ENCODE results near the gene NCAPD2.
"Not testable (repeated sequence)": the region's sequence is repeated elsewhere in the genome, so short reads cannot be mapped to it uniquely, and the experiment has no call there.

NCAPD2 gene

DNA sequence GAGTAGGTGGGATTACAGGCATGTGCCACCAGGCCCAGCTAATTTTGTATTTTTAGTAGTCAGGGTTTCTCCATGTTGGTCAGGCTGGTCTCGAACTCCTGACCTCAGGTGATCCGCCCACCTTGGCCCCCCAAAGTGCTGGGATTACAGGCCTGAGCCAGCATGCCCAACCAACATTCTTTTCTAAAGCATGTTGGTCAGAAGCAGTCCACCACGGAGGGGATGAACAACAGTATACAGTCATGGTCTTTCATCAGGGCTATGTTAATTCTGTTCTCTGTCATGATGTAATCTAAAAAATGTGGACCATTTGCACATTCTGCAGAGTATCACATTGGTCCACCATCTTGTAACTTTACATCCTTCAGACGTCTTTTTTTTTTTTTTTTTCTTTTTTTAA lies 4.5 kb upstream of the NCAPD2 start:
- no peak overlapping the region for H3K4me3 ChIP-seq (replicated peaks; ENCODE audit: low read depth, low read length)
- no peak for DNase-seq (ENCODE audit: extremely low read depth, low read depth)
- TF ChIP-seq, protein P1, sequence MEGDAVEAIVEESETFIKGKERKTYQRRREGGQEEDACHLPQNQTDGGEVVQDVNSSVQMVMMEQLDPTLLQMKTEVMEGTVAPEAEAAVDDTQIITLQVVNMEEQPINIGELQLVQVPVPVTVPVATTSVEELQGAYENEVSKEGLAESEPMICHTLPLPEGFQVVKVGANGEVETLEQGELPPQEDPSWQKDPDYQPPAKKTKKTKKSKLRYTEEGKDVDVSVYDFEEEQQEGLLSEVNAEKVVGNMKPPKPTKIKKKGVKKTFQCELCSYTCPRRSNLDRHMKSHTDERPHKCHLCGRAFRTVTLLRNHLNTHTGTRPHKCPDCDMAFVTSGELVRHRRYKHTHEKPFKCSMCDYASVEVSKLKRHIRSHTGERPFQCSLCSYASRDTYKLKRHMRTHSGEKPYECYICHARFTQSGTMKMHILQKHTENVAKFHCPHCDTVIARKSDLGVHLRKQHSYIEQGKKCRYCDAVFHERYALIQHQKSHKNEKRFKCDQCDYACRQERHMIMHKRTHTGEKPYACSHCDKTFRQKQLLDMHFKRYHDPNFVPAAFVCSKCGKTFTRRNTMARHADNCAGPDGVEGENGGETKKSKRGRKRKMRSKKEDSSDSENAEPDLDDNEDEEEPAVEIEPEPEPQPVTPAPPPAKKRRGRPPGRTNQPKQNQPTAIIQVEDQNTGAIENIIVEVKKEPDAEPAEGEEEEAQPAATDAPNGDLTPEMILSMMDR (IDR thresholded peaks at IDR 0.05; ENCODE audit: low read depth, low read length, missing control alignments) = no peak

DNA sequence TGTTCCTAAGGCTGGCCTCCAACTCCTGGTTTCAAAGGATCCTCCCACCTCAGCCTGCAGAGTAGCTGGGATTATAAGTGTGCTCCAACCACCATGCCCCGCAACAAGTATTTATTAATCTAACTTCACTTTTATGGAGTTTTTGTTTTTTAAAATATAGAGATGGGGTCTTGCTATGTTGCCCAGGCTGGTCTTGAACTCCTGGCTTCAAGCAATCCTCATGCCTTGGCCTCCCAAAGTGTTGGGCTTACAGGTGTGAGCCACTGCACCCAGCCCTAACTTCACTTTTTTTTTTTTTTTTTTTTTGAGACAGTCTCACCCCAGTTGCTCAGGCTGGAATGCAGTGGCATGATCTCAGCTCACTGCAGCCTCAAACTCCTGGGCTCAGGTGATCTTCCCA lies 3.2 kb upstream of the NCAPD2 start:
- not testable (repeated sequence) for DNase-seq (ENCODE audit: extremely low read depth, low read depth)

DNA sequence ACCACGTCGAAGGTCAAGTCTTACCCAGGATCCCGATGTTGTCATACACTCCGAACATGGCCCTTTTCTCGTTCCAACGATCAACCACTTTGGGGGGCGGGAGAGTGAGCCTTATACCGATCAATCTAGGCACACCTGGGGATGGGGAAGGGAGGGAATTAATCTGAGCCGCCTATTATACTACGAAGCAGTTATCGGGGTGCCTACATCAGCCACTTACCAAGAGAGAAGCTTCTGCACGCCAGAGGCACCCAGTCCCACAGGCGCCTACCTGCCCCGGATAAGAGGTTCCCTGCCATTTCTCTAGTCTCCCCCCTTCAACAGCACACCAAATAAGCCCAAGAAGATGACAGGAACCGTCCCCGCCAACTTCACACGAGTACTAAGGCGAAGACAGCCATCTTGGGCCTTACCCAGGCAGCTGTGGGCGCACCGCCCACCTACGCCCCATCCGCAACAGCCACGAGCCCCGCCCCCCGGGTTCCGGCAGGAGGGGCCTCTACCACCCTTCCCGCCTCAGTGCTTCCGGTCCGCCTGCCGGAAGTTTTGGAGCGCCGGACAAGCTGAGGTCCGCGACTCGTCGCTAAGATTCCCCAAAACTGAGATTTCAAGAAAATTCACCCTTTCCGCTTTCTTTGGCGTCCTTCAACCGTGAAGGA lies 935 bp upstream of the NCAPD2 start, which contains the start of gene MRPL51:
TSS of gene MRPL51 (minus strand) at position 425 of the 659 bp plus-strand sequence. CDS start at position 299, 126 bp downstream.
- H3K4me3 ChIP-seq (replicated peaks; ENCODE audit: low read depth, low read length) = peak within 1 kb of the TSS; percentile 82
- TF ChIP-seq, protein P1 (IDR thresholded peaks at IDR 0.05; ENCODE audit: low read depth, low read length, missing control alignments) = no peak
- peak; percentile 79 for DNase-seq (ENCODE audit: extremely low read depth, low read depth)

More for the DNA sequence above, 3.2 kb upstream of the NCAPD2 start:
- H3K4me3 ChIP-seq (replicated peaks; ENCODE audit: low read depth, low read length) = not testable (repeated sequence)

DNA sequence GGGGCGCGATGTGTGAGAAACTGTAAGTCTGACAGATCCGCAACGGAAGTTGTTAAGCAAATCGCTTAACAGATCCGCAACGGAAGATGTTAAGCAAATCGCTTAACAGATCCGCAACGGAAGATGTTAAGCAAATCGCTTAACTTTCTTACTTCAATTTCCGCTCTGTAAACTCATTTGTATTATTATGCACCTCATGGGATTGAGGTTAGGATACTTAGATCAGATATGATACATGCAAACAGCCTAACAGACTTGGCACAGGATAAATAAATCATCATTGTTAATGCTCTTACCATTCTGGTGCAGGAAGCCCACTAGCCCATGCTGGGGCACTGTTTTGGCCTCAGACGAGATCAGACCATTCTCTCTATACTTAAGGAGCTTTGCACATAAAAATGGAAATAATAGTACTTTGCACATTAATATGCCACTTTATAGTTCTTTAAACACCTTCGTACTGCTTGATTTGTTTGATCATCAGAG lies 399 bp downstream of the NCAPD2 start:
- no peak for DNase-seq (ENCODE audit: extremely low read depth, low read depth)
- TF ChIP-seq, protein P1 (IDR thresholded peaks at IDR 0.05; ENCODE audit: low read depth, low read length, missing control alignments) = no peak
- H3K4me3 ChIP-seq (replicated peaks; ENCODE audit: low read depth, low read length) = peak overlapping the region; percentile 82

DNA sequence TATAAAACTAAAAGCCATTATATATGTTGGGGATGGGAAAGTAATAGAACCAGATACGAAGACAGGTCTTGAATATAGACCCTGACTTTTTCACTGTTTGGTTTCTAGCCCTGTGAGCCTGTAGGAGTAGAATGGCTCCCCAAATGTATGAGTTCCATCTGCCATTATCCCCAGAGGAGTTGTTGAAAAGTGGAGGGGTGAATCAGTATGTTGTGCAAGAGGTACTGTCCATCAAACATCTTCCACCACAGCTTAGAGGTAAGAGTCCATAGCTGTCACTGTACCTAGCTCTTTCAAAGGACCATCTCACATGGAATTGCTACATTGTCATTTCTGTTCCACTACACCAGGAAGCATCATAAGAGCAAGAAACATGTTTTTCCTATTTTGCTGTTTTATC lies 1.1 kb downstream of the NCAPD2 start:
- H3K4me3 ChIP-seq (replicated peaks; ENCODE audit: low read depth, low read length) = peak overlapping the region; percentile 82
- TF ChIP-seq, protein P1 (IDR thresholded peaks at IDR 0.05; ENCODE audit: low read depth, low read length, missing control alignments) = no peak
- no peak for DNase-seq (ENCODE audit: extremely low read depth, low read depth)

DNA sequence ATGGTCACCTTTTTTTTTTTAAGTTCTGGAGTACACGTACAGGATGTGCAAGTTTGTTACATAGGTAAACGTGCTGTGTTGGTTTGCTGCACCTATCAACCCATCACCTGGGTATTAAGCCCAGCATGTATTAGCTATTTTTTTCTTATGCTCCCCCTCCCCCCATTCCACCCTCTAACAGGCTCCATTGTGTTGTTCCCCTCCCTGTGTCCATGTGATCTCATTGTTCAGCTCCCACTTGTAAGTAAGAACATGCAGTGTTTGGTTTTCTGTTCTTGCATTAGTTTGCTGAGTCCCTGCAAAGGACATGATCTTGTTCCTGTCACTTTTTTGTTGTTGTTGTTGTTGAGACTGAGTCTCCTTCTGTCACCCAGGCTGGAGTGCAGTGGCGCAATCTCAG lies 3.4 kb downstream of the NCAPD2 start:
- DNase-seq (ENCODE audit: extremely low read depth, low read depth); H3K4me3 ChIP-seq (replicated peaks; ENCODE audit: low read depth, low read length): not testable (repeated sequence)

DNA sequence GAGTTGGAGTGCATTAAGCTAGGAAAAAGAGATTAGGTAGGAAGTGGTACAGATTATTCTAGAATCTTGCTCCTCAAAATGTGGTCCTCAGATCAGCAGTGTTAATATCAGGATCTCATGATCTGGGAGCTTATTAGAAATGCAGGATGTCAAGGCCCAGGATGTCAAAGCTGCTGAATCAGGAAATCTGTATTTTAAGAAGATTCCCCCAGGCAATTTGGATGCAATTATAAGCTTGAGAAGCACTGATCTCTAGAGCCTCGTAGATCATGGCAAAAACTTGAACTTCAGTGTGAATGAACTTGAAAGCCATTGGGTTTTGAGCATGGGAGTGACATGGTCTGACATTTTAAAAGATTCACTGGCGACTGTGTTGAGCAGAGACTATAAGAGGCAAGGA lies 6.6 kb downstream of the NCAPD2 start:
- TF ChIP-seq, protein P1 (IDR thresholded peaks at IDR 0.05; ENCODE audit: low read depth, low read length, missing control alignments) = no peak
- no peak for DNase-seq (ENCODE audit: extremely low read depth, low read depth)
- no peak overlapping the region for H3K4me3 ChIP-seq (replicated peaks; ENCODE audit: low read depth, low read length)
